ENCODE results near the gene A2M.
A peak's percentile ranks its signal among the peaks of the same experiment; 100 is the strongest.

Gene A2M

DNA sequence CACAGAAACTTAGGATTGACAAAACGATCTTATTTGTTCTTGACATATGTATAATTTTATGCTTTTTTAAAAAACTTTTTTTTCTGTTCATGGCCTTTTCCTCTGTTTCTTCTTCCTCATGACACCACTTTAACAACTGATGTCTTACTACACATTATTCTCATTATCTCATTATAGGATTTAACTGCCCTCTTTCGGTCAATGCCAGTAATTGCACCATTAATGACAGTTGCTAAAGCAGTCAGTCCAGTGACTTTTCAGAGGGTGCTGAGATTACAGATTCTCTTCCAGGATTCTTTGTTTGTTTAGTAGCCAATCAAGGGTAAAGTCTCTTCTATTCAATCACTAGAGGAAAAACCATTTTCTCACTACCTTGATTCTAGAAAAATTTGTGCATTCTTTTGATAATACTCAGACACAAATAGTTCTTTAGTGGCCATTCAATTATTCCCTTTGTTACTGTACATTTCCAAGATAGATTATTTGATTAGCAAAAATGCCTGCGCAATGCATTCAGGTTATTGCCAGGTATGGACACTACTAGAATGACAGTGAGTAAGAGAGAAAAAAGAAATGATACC is 76.2 kb downstream of the A2M start:
- DNase-seq (ENCODE audit: low spot score), result peak; percentile 74

GRCh38 chr12:9037431-9037830 is 78.3 kb downstream of the A2M start:
- no peak for DNase-seq (ENCODE audit: low spot score)

GRCh38 chr12:9036227-9036626 is 79.5 kb downstream of the A2M start:
- DNase-seq (ENCODE audit: low spot score), result no peak

GRCh38 chr12:9034095-9034494 is 81.6 kb downstream of the A2M start:
- DNase-seq (ENCODE audit: low spot score), result no peak

- DNase-seq (ENCODE audit: low spot score), result no peak
Measured at GRCh38 chr12:9033265-9033887, 82.3 kb downstream of the A2M start.

DNA sequence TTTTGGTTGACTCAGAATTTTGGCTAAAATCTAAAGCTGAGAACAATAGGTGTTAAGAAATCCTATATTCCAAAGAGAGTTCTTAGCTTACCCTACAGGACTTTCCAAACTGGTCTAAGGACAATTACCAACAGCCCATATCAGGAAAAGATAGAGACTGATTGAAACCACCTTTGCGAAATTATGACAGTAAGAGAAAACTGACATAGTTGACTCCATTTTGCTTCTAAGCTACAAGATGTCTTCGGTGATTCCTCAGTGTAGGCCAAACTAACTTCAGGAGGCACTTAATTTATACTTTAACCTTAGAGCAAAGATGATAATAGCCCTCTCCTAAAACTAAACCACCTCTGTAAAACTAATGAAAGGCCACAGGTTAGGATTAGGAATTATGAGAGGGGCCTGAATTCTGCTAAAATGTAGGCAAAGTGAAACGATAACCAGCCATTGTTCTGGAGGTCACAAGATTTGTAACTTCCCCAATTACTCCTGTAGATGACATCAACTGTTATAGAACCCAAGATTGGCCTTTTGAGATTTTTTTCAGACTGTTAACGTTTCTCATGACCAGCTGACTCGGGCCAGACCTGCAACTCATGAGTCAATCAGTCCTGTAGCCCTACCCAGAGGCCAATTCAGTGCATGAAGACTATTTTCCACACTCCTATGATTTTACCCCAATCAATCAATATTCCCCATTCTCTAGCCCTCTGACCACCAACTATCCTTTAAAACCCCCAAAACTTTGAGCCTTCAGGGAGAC is 83.3 kb downstream of the A2M start:
- DNase-seq (ENCODE audit: low spot score), result no peak

DNA sequence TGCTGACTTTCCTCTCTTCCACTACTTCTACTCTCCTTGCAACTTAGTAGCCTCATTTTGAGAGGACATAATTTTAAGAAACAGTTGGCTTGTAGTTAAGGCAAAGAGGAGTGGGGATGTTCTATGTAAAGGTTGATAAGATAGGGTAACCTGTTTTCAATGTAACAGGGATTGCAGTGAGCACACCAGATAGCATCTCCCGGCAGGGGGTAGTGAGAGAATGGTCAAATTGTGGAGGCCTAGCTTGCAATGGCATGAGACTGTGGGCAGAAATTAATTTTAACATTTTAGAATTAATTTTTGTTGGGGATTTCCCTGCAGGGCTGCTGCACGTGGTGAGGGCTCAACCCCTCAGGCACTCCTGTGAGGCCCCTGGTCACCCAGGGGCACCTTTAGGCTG is 84.9 kb downstream of the A2M start:
- DNase-seq (ENCODE audit: low spot score), result no peak

GRCh38 chr12:9027161-9028059 is 88.3 kb downstream of the A2M start:
- no peak for DNase-seq (ENCODE audit: low spot score)

DNA sequence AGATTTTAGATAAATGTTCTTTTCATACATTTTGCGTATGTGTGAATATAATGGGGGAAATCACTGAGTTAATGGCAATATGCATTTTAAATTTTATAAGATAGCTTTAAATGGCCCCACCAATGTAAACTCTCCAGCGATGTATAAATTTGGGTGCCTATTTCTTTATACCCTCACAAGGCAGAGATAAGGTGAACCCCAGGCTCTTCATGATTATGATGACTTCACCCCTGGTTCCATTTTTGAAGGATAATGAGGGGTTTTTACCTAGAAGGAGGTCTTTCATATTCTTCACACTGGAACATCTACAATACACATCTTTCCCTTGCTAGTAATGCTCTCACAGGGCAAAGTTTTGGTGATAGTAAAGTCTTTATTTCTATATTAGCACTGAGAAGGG is 91.2 kb downstream of the A2M start:
- no peak for DNase-seq (ENCODE audit: low spot score)

DNA sequence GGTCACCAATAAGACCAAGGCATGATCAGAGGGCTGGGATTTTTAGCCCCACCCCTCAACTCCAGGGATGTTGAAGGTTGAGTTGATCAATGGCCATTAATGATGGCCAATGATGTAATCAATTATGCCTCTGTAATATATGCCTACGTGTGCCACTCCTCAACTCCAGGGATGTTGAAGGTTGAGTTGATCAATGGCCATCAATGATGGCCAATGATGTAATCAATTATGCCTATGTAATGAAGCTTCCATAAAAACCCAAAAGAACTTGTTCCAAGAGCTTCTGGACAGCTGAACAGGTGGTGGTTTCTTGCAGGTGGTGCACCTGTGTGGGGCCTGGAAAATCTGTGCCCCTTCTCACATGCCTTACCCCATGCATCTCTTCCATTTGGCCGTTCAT is 93.1 kb downstream of the A2M start:
- no peak for DNase-seq (ENCODE audit: low spot score)
